A673 (cell line): ENCODE results near the gene CD9.

Experiments used
- CTCF ChIP-seq: fragments of 300-800, 200-600 bp; sonication (generic); conservative IDR thresholded peaks from 2 replicates; pipeline ENCODE4 v1.5.1; 2017; ENCODE audit warnings: low read depth, mild to moderate bottlenecking, antibody characterized with exemption, low read length, moderate library complexity, mixed read lengths
- EZH2 ChIP-seq: fragments of 200-600 bp; sonication (generic); IDR thresholded peaks from 2 replicates; pipeline ENCODE4 v1.6.1; 2017; ENCODE audit warnings: borderline replicate concordance, low read depth, mild to moderate bottlenecking, mixed read lengths, antibody characterized with exemption, low read length; ENCODE audit not compliant: poor library complexity, severe bottlenecking

GRCh38 chr12:6200256-6201212, at the start of gene CD9:
- no peak for TF ChIP-seq CTCF
- TF ChIP-seq EZH2, result no peak
